K562 (cell line): ENCODE results near the gene DOCK3. TPM values are rescaled to one million over a fixed set of nuclear protein-coding genes. Genes with fewer than 3 reads are reported as not detected.

Experiments used
- ATAC-seq: fragments of 200-7000 bp; cut with Tn5 transposase; 3 replicates; pipeline ENCODE4 v1.9.1; 2020; ENCODE audit warnings: moderate library complexity
- BruUV-seq: library from RNA; stranded (reverse); fragments of 400-500 nt; replicated peaks from 2 replicates; lab custom pipeline; 2021; lab: Mats Ljungman, UMichigan
- CTCF ChIA-PET: fragments of 300-600 bp; formaldehyde crosslinking; extraction: SDS; loops from one replicate; lab custom pipeline; 2021; ENCODE audit warnings: low intra/inter-chr PET ratio; lab: Yijun Ruan, JAX
- POLR2A ChIA-PET: fragments of 300-600, 350-650 bp; sonication (Branson Sonifier 250); formaldehyde crosslinking; extraction: SDS; loops from one replicate; lab custom pipeline; 2021; ENCODE audit warnings: antibody characterized with exemption, inconsistent platforms; lab: Yijun Ruan, JAX
- DNase-seq, 4 experiments: peaks; one replicate each; pipeline versions ENCODE4 v3.0.0 to v3.0.0-alpha.2; 2011 to 2018; ENCODE audit warnings: low spot score in 3 of 4, mixed read lengths in 3 of 4; ENCODE audit errors: extremely low read depth in 1 of 4
- FAIRE-seq: peaks from 2 replicates; lab custom pipeline; 2011; peaks lifted over from hg19 to GRCh38; lab: Jason Lieb, UNC
- H2AFZ ChIP-seq: 2 replicates; pipeline ENCODE4 v1.6.0; 2011; ENCODE audit warnings: low read depth, low read length, control low read depth, inconsistent platforms
- H3K27ac ChIP-seq: fragments of 200-600 bp; 3 replicates; pipeline ENCODE4 v1.8.0; 2011; ENCODE audit warnings: low read depth, mild to moderate bottlenecking, control low read depth, inconsistent platforms, low read length, moderate library complexity, mixed read lengths; ENCODE audit errors: extremely low read depth
- H3K27me3 ChIP-seq, 2 experiments: fragments of 300-600 bp in 1 of 2; 2 replicates in 1 of 2; 3 replicates in 1 of 2; pipeline versions ENCODE4 v1.6.0 to v1.8.0; 2011; ENCODE audit warnings: inconsistent platforms in 2 of 2, low read length in 2 of 2, mild to moderate bottlenecking in 1 of 2, mixed read lengths in 1 of 2, moderate library complexity in 1 of 2; ENCODE audit not compliant: control insufficient read depth in 2 of 2, insufficient read depth in 2 of 2
- H3K36me3 ChIP-seq: fragments of 300-600 bp; 3 replicates; pipeline ENCODE4 v1.8.0; 2011; ENCODE audit warnings: mild to moderate bottlenecking, low read length, inconsistent platforms; ENCODE audit not compliant: control insufficient read depth, insufficient read depth
- H3K4me1 ChIP-seq, 2 experiments: fragments of 200-600 bp in 1 of 2; replicated peaks in 1 of 2; 2 replicates in 1 of 2; 3 replicates in 1 of 2; pipeline versions ENCODE4 v1.5.1 to v1.8.0; 2011; ENCODE audit warnings: inconsistent platforms in 2 of 2, low read length in 2 of 2, mild to moderate bottlenecking in 1 of 2, mixed read lengths in 1 of 2, moderate library complexity in 1 of 2; ENCODE audit not compliant: control insufficient read depth in 2 of 2, insufficient read depth in 2 of 2
- H3K4me2 ChIP-seq: 2 replicates; pipeline ENCODE4 v1.6.1; 2011; ENCODE audit warnings: low read length, control low read depth, inconsistent platforms, mixed read lengths; ENCODE audit not compliant: insufficient read depth
- H3K4me3 ChIP-seq: fragments of 200-600 bp; sonication (generic), shearing (Covaris generic); 2 replicates; pipeline ENCODE4 v1.5.1; 2016; ENCODE audit warnings: control low read depth, inconsistent platforms
- H3K79me2 ChIP-seq: fragments of 200-600 bp; 3 replicates; pipeline ENCODE4 v1.8.0; 2011; ENCODE audit warnings: low read length, inconsistent platforms; ENCODE audit not compliant: control insufficient read depth, insufficient read depth
- H3K9ac ChIP-seq, 2 experiments: 2 replicates each; pipeline versions ENCODE4 v1.6.0 to v1.6.1; 2011; ENCODE audit warnings: low read depth in 2 of 2, low read length in 2 of 2, control low read depth in 1 of 2, inconsistent platforms in 1 of 2, mild to moderate bottlenecking in 1 of 2, mixed read lengths in 1 of 2; ENCODE audit not compliant: insufficient read depth in 1 of 2
- H3K9me1 ChIP-seq: one replicate; pipeline ENCODE4 v1.6.0; 2011; ENCODE audit warnings: inconsistent platforms, mild to moderate bottlenecking, low read length, moderate library complexity; ENCODE audit not compliant: control insufficient read depth, insufficient read depth
- H3K9me3 ChIP-seq: replicated peaks from 2 replicates; pipeline ENCODE4 v1.5.1; 2011; ENCODE audit warnings: low read depth, low read length, inconsistent platforms; ENCODE audit not compliant: control insufficient read depth, insufficient read depth
- H4K20me1 ChIP-seq: replicated peaks from 2 replicates; pipeline ENCODE4 v1.6.1; 2011; ENCODE audit warnings: low read length, inconsistent platforms, mixed read lengths; ENCODE audit not compliant: control insufficient read depth, insufficient read depth
- E2F4 ChIP-seq: sonication (generic); formaldehyde crosslinking; IDR thresholded peaks from 2 replicates; pipeline ENCODE4 v1.8.0; 2022; ENCODE audit warnings: mild to moderate bottlenecking, low read depth, missing genetic modification reagents
- ZNF518B ChIP-seq: fragments of 250-450 bp; sonication (Bioruptor Pico); IDR thresholded peaks from 2 replicates; pipeline ENCODE4 v1.5.0; 2021; ENCODE audit warnings: mild to moderate bottlenecking, moderate library complexity
- ZNF551 ChIP-seq: fragments of 250-450 bp; sonication (Bioruptor Pico); IDR thresholded peaks from 2 replicates; pipeline ENCODE4 v1.5.0; 2021; ENCODE audit warnings: mild to moderate bottlenecking, moderate library complexity
- WGBS: fragments of 100-300 bp; shearing (Covaris generic); methylation state at CpG from one replicate; pipeline ENCODE4 v1.1.6; 2016; ENCODE audit warnings: low coverage, mixed read lengths; ENCODE audit not compliant: insufficient coverage; ENCODE audit errors: missing lambda C conversion rate; 5-methylcytosine and 5-hydroxymethylcytosine counted together
- in situ Hi-C: fragments of 300-500 bp; cut with MboI; formaldehyde crosslinking; loops from 4 replicates; pipeline ENCODE4 v1.15.0; 2018; ENCODE audit warnings: inconsistent platforms, mixed read lengths
- intact Hi-C: fragments of 100-400 bp; cut with micrococcal nuclease; formaldehyde crosslinking; loops from 2 replicates; pipeline ENCODE4 v1.14.2; 2022
- polyA plus RNA-seq, 8 experiments: library from polyadenylated mRNA; depleted of rRNA in 4 of 8; stranded (reverse) in 5 of 8; unstranded in 3 of 8; fragments of >200 nt; fragmentation: Nextera tagmentation in 2 of 8; fragmentation: Illumina TruSeq in 1 of 8; extraction: Ambion mirVana in 2 of 8; extraction: Trizol in 1 of 8; gene quantifications; 2 replicates each; pipeline versions ENCODE4 v1.2.1 to v1.2.3, GENCODE V29; 2011 to 2014; ENCODE audit warnings: inconsistent platforms in 1 of 8, missing spikeins in 1 of 8
- total RNA-seq, 7 experiments: library from RNA; depleted of rRNA in 6 of 7; stranded (reverse); fragments of >200 nt in 6 of 7; fragmentation: Illumina TruSeq in 2 of 7; extraction: Trizol in 2 of 7; gene quantifications; 2 replicates each; pipeline versions ENCODE4 v1.2.1 to v1.2.3, GENCODE V29; 2011 to 2021; ENCODE audit warnings: low replicate concordance in 1 of 7

DOCK3 gene
- total and polyA plus RNA-seq, 9 of the 15 experiments (the other 6 are each of a cell fraction or from before 2014, with no cell fraction given), result under 0.01 to 0.03 (median 0.01) TPM; not detected in 4

- Histone ChIP-seq H3K4me3 (no peak overlapping the region), H3K27ac (no peak overlapping the region), H3K9me3 (no peaks in the 10 kb centered on the region), H4K20me1 (no peaks in the 10 kb centered on the region; the same call in 1 of the 2 replicates), H3K4me1 (no peaks in the 10 kb centered on the region), H2AFZ (no peak overlapping the region), H3K27me3 (peaks cover under 1 to 23% of the 10 kb centered on the region in 2 experiments; a peak in 2 of 5 replicates), H3K9me1 (no peaks in the 10 kb centered on the region), H3K4me2 (no peak overlapping the region), H3K79me2 (no peaks in the 10 kb centered on the region), H3K9ac (no peak overlapping the region), H3K36me3 (no peaks in the 10 kb centered on the region)
- DNase-seq (no peak), FAIRE-seq (no peak), ATAC-seq (no peak)
- intact Hi-C loops, result no loop called here
- in situ Hi-C loops, result no loop called here
- ChIA-PET POLR2A (no interaction called here), CTCF (interaction anchor here (0.6 kb wide), 1 partner anchor 612 kb away, joined by 3 read pairs; no protein-coding TSS in a partner anchor)
- TF ChIP-seq E2F4 (CRISPR knock-in tag) (no peak), ZNF551 (no peak), ZNF518B (CRISPR knock-in tag) (no peak)
- WGBS, result 6% methylated on average over 3 of the region's 6 CpGs
- BruUV-seq, result no TSS peak
Observed at GRCh38 chr3:50661321-50661837, 13.3 kb upstream of the DOCK3 start.
